SW480 (cell line): ENCODE data around the gene RICTOR.

Source experiments
- DNase-seq: peaks from one replicate; pipeline ENCODE4 v3.0.0-alpha.2; 2016; ENCODE audit warnings: low spot score

Gene RICTOR

DNA sequence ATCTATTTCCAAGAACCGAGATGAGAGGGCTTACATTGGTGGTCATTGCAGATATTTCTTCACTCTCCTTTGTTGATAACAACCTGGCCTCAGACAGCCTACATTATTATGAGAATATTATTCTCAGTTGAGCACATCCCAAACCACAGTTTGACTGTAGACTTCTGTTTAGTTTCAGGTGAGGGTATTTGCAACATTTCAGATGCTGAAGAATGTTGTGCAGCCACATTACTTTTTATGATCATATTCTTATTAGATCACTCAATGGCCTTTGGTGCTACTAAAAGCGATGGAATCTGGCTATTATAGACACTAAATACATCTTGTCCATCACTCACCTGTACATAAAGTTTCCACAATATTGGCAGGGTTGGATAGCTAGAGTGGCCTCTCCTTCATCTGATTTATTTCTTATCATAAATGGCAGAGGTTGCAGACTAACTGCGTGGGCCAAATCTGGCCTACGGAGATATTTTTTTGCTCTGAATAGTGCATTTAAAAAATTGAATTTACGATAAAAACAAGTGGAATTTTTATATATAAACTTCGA, 26.2 kb upstream of the RICTOR start:
- no peak for DNase-seq

DNA sequence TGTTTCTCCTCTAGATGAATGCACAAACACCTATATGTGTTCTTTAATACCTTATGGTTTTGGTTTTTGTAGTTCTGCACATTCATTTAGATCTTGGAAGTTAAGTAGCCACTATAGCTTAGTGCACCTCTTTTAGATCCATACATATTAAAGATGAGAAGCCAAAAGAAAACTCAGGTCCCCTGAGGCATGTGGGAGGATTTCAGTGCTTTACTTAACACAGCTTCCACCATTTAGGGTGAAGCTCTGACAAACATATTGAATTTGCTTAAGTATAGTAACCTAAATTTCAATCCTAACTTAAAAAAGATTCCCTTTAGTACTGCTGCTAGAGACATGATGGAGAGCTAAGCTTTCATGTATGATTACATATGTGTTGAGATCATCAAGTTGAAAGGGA, 25.6 kb upstream of the RICTOR start:
- DNase-seq: no peak

DNA sequence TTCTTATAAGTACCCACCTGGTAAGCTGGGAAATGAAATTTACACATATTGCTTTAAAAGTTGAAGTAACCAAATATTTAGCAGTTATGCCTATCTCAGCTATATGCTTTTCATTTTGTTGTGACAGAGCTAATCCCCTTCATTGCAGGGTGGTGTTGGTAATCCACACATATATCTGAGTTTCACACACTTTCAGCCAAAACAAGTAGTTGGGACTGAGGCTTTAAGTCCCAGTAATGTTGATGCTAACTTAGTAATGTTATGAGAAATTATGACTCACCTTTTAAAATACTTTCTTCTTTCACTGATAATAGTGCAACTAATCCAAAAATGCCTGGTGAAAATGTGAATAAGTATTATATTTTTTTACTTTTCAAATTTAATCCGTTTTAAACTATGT, 19.2 kb upstream of the RICTOR start:
- no peak for DNase-seq

DNA sequence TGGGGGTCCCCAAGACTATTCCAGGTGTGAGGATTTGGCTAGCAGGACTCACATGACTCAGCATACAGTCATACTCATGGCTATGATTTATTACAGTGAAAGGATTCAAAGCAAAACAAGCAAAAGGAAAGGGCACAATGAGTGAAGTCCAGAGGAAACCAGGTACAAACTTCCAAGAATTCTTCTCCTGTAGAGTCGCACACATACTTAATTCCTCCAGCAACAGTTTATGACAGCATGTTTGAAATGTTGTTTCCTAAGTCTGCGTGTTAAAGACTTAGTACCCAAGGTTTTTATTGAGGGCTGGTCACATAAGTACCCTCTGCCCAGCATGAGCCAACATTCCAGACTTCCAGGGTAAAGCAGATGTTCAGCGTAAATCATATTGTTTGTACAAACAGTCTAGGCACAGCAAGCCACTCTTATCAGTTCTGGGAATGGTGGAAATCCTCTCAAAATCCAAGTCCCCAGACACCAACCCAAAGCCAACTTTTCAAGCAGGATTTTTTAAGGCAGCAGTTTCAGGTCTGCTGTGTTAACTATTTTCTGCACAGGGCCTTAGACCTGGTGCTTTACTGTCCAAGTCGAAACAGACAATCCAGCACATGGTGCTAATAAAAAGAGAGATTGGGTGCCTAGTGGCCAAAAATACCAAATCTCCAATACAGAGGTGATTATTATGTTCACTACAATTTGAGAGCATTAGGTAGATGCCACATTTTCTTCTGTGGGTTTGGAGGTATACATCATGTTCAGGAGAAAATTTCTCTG, 18.6 kb upstream of the RICTOR start:
- no peak for DNase-seq

DNA sequence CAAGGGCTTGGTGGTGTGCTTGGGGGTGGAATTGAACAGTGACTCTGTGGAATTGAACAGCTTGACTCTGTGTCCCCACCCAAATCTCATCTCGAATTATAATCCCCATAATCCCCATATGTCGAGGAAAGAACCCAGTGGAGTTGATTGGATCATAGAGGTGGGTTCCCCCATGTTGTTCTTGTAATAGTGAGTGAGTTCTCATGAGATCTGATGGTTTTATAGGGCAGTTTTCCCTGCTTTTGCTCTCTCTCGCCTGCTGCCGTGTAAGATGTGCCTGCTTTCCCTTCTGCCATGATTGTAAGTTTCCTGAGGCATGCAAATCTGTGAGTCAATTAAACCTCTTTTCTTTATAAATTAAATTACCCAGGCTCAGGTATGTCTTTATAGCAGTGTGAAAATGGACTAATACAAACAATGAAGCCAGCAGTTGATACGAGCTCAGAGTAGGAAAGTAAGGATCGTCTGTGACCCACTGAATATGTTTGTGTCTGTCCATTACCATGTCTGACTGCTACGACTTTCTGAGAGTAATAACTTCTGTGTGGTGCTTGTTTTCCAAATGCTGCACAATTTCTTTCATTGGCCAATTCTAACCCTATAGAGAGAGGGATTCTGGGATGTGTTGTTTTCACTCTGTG, 17.9 kb upstream of the RICTOR start:
- no peak for DNase-seq

DNA sequence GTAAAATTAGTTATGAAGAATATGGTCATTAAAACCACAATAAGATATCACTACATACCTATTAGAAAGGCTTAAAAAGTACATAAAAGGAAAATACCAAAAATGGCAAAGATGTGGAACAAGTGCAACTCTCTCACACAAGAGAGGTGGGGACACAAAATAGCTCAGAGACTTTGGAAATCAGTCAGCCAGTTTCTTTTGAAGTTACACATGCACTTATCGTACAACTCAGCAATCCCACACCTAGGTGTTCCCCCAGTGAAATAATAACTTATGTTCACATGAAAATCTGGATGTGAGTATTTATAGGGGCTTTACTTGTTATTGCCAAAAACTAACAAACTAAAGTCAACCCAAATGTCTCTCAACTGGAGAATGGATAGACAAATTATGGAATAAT, 9.8 kb upstream of the RICTOR start:
- no peak for DNase-seq

DNA sequence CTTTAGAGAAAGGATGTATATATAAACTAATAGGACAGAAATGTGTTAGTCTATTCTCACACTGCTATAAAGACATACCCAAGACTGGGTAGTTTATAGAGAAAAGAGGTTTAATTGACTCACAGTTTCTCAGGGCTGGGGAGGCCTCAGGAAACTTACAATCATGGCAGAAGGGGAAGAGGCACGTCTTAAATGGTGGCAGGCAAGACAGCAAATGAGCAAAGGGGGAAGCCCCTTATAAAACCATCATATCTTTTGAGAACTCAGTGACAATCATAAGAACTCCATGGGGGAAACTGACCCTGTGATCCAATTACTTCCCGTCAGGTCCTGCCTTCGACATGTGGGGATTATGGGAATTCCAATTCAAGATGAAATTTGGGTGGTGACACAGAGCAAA, 8.8 kb upstream of the RICTOR start:
- DNase-seq: no peak

DNA sequence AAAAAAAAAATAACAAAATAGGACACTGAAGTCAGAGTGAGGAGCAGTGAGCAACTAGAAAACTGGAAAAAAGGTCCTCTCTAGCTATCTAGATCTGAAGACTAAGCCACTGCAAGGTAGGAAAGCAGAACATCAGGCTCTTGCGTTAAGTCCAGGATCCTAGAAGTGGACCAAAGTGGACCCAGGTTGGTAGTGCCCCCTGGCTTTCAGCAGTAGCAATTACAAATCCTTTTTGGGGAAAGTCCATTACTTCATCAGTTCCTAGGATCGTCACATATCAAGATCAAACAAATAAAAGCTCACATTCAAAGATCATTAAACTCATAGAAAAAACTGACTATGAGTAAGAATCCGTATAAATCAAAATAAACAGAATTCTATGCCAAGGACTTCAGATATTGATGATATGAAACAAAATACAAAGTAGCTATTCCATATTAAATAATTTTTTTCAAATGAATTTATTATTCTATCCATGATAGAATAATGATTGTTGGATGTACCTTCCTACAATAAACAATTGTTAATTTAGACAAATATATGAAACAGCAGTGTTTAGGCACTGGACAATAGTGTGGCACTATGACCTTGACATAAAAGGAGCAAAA, 6.5 kb upstream of the RICTOR start:
- peak; percentile 50 for DNase-seq

DNA sequence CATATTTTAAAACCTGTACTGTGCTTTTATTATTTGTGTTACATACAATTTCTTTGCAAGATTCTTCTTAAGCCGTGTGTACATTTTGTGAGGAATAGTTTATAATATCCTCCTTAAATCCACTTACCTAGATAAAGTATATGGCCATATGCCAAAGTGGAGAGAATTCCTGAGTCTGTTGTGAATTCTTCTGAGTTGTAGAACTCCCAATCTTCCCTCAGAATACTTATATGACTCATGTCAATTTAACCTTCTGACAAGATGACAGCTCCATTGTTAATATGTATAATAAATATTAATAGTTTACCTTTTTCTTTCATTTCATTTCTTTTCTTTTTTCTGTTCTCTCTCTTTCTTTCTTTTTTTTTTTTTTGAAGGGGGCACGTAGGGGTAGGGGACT, 6.0 kb upstream of the RICTOR start:
- DNase-seq: no peak

DNA sequence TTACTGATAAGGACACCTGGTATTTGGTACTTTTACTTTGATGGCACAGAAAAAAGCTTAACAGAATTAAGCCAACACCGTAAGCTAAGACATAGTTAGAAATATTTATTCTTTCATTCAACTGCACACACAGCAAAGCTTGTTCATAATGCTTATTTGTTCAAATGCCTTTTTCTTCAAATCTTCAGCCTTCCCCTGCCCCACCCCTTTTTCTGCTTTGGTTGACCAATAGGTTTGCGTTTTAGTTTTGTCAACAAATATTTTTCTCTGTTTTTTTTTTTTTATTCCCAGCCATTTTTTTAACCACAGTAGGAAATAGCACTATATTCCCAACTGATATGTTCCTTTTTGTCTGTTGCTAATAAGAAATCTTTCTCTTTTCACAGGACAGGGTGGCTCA, 4.9 kb upstream of the RICTOR start:
- DNase-seq: no peak

DNA sequence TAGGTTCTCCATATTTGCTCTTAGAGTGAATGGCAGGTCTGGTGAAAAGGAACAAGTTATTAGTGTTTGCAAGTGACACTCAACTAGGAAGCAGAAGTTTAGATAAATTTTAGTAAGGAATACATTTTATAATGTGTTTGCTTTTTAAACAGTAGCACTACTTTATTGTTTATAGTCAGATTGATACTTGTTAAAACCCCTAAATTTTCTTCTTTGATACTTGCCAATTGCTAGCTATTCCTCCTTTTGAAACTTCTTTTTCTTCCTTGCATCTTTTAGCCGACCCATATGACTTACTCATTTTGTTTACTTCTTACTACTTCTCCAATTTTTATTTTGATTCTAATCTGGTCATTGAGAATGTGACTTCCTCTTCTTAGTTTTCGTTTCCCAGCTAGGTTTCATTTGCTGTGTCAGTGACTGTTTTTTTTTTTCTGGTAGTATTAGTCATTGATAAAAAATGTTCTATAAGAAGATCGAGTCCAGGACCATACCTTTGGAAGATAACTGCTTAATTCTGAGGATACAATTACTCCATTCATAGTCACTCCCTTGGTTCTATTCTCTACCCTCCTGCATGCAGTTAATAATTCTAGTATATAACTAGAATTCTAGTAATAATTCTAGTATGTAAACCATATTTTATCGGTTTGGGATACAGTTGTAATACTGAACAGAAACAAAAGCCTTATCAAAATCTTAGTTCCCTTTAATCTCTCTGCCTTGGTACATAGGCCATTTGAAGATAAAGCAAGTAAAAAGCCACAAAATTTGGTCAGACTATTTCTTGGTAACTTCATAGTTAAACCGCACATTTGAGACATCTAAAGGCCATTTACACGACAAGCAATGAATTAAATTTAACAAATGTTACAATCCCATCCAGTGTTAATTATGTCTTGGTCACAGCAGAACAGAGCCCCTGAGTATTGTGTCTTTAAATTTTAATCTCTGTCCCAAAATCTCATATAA, 2.8 kb upstream of the RICTOR start:
- DNase-seq: peak; percentile 42

DNA sequence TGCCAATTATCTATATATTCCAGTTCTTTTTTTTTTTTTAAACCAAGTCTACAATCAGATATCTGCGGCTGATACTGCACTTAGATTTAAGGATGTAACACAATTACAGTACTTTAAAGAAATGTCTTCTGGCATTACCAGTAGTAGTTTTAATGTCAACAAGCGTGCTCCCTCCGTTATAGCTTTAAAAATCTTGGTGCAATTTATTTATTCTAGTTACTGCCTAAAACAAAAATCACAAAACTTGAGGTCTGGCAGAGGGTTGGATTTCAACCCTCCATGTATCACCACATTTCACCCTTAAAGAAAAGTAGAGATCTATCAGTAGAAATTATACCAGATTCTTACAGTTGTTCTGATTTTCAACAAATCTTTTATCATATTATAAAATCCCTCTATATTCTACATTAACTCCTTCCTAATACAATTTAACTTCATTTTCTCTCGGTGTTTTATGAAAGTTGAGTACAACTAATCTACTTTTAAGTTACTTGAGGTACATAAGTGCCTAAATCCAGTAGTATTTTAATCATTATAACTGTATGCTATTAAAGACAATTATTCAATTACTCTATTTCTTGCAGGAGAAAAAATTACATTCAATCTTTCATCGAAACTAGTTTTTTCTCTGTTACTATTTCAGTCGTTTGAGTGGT, 2.0 kb upstream of the RICTOR start:
- DNase-seq: no peak

DNA sequence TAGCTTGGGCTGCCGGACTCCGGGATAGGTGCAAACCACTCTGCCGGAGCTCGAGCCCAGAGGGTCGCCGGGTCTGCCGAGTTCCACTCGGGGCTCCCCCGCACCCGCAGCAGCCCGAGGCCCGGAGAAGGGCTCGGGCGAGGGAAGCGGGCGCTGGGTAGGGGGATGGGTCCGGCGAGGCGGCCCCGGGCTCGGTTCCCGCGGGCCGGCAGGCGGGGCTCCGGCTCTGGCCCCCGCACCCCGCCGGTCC, 507 bp downstream of the RICTOR start:
- no peak for DNase-seq

DNA sequence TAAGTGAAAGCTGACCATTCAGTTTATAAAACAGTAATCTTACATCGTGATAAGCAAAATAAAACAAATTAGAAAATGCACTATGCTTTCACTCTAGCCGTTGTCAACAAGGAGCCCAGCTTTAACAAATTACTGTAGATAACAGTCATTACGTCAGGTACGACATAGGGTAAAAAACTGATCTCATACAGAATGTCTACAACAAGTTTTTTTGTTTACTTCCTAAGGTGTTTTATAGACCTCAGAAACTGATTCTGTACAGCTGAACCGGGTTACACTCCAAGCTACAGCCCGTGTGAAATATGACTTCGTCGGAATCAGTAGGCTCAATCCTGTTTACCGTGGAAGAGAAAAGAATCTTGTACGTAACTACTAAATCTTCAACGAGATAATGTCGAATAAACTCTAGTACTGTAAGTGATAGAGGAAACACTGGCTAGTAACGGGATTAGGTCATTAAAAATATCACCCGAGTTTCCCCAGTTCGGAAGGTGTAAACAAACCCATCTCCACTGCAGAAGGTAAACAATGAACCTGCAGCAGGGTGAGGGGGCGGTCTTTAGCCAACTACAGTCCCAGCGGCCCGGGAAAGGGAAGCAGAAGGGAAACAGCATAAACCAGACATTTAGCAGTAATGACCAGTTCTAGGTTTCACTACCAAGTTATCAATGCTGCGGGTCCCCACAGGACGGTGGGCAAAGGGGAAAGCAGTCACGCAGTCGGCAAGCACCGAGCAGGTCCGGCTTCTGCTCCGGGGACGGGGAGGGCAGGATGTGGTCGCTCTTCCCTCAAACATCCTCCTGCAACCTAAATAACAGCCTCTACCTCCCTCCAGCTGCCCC, 1.1 kb downstream of the RICTOR start:
- peak; percentile 63 for DNase-seq

DNA sequence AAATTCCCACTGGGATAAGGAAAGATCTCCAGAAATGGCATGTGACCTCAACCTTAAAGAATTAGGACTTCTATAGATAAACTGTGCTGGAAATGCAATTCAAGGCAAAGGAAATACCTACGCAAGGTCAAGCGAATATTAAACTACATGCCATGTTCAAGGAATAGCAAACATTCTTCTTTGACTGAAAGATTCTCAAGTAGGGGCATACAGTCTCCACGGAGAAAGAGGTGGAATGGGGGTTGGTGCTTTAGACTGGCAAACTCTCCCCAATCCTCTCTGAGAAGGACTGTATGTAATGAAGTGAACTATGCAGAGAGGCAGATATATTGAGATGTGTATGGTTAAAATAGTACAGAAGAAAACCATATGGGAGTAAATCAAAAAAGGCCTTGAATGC, 6.1 kb downstream of the RICTOR start:
- DNase-seq: no peak

DNA sequence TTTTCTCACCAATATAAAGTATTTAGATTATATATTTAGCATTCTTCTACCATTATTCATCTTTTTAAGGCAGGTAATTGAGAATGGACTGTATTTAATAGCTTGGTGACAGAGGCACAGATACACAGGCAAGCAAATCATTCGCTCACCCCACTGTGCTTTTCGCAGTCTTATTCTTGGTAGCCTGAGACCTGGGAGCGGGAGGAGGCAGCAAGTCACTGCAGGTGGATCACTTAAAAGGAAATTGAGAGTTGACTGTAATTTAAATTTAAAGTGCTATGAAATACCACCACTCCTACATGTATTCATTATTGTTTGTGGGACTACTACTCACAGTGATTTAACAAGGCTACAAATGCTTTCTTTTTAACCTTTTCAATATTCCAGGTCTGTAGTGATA, 9.7 kb downstream of the RICTOR start:
- no peak for DNase-seq

DNA sequence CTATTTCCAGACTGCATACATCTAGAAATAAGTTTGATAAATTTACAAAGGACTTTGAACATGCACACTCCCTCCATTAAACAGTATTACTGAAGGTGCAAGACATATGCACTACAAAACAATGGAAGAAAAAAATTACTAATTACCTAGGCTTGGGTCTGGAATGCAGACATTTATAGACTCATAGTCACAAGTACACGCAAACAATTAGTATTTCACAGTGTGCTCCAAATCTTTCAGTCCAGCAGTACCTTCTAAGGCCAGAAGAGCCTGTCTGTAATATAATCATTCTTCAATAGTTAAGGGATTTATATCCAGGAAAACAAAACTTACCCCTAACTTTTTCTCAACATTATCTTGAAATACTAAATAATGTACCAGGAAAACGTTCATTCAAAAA, 11.2 kb downstream of the RICTOR start:
- no peak for DNase-seq

DNA sequence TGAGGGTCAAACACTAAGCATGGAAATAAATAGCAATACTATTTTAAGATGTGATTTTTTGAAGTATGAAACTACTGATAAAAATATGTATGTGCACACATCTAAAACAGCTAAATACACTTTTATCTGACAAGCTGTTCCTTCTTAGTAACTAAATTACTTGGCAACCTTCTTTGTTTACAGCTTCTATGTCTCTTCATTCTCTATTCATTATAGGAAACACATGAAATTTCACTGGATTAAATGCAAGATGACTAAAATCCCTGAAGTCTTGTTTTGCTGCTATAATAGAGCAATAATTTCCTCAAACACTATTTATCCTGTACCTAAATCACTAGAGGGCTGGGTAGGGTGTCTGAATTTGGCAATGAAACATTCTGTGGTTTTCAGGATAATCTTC, 11.7 kb downstream of the RICTOR start:
- no peak for DNase-seq

DNA sequence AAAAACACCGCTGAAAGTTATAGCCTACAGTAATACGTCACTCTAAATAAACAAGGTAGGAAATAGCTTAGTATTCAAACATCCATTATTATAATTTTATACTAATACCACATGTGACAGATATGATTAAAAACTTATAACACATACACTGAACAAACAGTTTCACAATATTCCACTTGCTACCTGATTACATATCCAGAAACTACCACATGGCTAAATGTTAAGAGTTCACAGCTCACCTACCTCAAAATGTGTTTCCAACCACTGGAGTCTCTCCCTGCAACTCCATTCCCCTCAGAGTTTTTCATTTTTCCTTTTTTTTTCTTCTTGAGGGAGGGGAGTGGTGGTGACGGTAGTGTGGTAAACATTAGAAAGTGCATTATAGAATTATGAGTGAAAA, 12.1 kb downstream of the RICTOR start:
- no peak for DNase-seq

DNA sequence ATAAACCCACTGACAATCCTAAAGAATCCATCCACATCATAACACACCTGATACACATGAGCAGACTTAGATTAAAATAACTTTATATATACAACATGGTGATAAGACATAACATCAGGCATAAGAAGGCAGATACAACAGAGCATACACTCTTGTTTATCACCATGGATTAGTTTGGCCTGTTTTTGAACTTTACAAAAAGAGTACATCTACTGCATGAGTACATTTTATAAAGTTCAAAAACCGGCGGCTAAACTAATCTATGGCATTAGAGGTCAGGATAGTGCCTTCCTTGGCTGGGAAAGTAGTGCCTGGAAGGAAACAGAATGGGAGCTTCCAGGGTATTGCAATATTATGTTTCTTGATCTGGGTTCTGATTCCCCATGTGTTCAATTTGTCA, 15.1 kb downstream of the RICTOR start:
- DNase-seq: no peak
